AG09319 (cell line): ENCODE results near the gene HLA-E.

Source experiments
- DNase-seq: peaks from one replicate; pipeline ENCODE4 v3.0.0-alpha.2; 2010; ENCODE audit warnings: low read depth; ENCODE audit errors: extremely low read depth
- TF ChIP-seq, protein P1 (sequence below): IDR thresholded peaks from 2 replicates; pipeline ENCODE4 v1.5.1; 2011; ENCODE audit warnings: low read depth, mild to moderate bottlenecking, inconsistent platforms, low read length, moderate library complexity

Gene HLA-E

GRCh38 chr6:30489081-30490025 is at the start of gene HLA-E:
HLA-E (plus strand) TSS chr6:30489509; CDS start chr6:30489532, 23 bp downstream.
- TF ChIP-seq, protein P1, sequence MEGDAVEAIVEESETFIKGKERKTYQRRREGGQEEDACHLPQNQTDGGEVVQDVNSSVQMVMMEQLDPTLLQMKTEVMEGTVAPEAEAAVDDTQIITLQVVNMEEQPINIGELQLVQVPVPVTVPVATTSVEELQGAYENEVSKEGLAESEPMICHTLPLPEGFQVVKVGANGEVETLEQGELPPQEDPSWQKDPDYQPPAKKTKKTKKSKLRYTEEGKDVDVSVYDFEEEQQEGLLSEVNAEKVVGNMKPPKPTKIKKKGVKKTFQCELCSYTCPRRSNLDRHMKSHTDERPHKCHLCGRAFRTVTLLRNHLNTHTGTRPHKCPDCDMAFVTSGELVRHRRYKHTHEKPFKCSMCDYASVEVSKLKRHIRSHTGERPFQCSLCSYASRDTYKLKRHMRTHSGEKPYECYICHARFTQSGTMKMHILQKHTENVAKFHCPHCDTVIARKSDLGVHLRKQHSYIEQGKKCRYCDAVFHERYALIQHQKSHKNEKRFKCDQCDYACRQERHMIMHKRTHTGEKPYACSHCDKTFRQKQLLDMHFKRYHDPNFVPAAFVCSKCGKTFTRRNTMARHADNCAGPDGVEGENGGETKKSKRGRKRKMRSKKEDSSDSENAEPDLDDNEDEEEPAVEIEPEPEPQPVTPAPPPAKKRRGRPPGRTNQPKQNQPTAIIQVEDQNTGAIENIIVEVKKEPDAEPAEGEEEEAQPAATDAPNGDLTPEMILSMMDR = no peak
- DNase-seq = peak; percentile 99

- TF ChIP-seq, protein P1 = no peak
- no peak for DNase-seq
Measured at GRCh38 chr6:30441171-30441570, 48.1 kb upstream of the HLA-E start.

GRCh38 chr6:30443657-30444450 is 45.5 kb upstream of the HLA-E start:
- TF ChIP-seq, protein P1 = no peak
- DNase-seq = no peak

DNA sequence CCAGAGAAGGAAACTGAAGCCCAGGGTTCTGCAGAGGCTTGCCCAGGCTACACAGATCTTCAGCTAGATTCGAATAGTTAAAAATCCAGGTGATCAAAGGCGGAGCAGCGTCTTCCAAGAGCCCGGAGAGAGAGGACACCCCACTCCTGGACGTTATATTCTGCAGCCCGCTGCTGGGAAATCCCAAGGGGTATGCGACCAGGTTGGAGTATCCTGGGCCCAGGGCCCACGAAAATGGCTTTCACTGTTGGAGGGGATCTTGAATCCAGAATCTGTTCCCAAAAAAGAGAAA is 44.9 kb upstream of the HLA-E start:
- TF ChIP-seq, protein P1 = no peak

DNA sequence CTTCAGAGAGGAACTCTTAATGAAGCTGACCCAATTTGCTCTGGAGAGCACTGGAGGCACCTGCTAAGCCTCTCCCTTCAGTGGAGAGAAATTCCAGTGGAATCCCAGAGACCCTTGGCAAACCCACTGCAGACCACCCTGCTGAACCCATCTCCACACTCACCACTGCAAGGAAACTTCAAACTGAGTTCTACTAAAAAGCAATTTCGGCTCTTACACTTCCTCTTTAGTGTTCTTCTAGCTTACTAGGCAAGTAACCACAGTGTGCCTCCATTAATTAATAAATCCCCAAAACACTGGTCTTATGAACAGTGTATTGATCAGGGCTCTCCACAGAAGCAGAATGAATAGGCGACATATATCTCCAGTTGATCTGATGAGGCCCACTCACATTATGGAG is 43.0 kb upstream of the HLA-E start:
- no peak for DNase-seq
- TF ChIP-seq, protein P1 = no peak

More for the DNA sequence above, 44.9 kb upstream of the HLA-E start:
- DNase-seq = no peak

DNA sequence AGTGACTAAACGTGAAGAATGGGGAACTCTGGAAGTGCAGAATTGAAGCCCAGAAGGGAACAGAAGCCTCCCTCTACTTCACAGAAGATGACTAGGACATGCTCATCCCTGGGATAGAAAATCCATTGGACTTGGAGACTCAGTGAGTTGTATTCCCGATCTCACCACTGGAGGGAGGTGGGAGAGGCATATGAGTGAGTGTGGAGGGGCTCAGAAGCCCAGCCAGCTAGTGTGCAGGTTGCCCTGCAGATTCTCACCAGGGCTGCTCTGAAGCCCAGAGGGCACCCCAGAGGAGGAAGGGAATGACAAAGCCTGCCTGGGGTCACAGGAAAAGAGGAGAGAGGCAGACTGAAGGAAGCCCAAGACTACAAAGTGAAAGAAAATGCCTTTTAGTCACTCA is 42.1 kb upstream of the HLA-E start:
- DNase-seq = no peak

More for the DNA sequence above, 42.1 kb upstream of the HLA-E start:
- TF ChIP-seq, protein P1 = peak; percentile 13
